Measurements from ENCODE around the gene LKAAEAR1. TPM values are rescaled to one million over a fixed set of nuclear protein-coding genes. Genes with fewer than 3 reads are reported as not detected.

Gene LKAAEAR1
- total RNA-seq, 1 donor, result 0.72 TPM

- no peak for TF ChIP-seq CTCF (IDR thresholded peaks at IDR 0.05; ENCODE audit: extremely low read depth, low read depth, low read length)
- no peak overlapping the region for H2AFZ ChIP-seq (ENCODE audit: low read length)
- H3K27me3 ChIP-seq (ENCODE audit: insufficient read depth, low read length), result peaks cover 40% of the 10 kb centered on the region
- H3K4me3 ChIP-seq (ENCODE audit: insufficient read depth, low read length), result no peak overlapping the region
- H3K4me1 ChIP-seq (ENCODE audit: insufficient read depth, low read length), result no peaks in the 10 kb centered on the region
- H3K36me3 ChIP-seq (ENCODE audit: insufficient read depth, low read length), result no peaks in the 10 kb centered on the region
- no peaks in the 10 kb centered on the region for H3K79me2 ChIP-seq (ENCODE audit: insufficient read depth, low read length)
- H4K20me1 ChIP-seq (ENCODE audit: insufficient read depth, low read length), result no peaks in the 10 kb centered on the region
- no peak for DNase-seq (ENCODE audit: insufficient read length, low spot score, missing footprints)
- no peaks in the 10 kb centered on the region for H3K9me3 ChIP-seq (ENCODE audit: low read depth, low read length)
- H3K4me2 ChIP-seq (ENCODE audit: insufficient read depth, low read length), result no peak overlapping the region
- H3K27ac ChIP-seq (ENCODE audit: low read depth, low read length), result no peak overlapping the region
Measured at GRCh38 chr20:64086801-64087200, 2.6 kb upstream of the LKAAEAR1 start.

DNA sequence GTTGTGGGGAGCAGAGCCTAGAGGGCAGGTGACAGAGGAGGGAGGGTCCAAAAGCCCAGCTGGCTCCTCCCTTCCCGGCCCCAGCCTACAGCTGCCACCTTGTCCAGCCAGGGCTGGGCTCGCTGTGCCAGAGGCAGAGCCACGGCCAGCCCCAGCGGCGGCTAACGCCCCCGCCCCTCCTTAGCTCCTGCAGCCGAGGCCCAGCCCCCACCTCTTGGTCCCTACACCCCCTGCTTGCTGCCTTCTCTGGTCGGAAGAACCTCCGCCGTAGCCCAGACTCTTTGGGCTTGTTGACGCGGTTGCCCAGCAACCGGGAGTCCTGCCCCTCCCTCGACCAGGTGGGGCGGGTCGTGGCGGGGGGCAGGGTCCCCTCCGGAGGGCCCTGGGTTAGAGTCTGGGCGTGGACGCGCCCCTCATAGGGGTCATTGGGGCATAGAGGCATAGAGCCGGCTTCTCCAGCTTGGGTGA is 521 bp upstream of the LKAAEAR1 start:
- Histone ChIP-seq H3K4me3 (ENCODE audit: insufficient read depth, low read length) (no peak overlapping the region), H3K9me3 (ENCODE audit: low read depth, low read length) (no peaks in the 10 kb centered on the region), H3K4me2 (ENCODE audit: insufficient read depth, low read length) (no peak overlapping the region), H3K79me2 (ENCODE audit: insufficient read depth, low read length) (no peaks in the 10 kb centered on the region), H3K27ac (ENCODE audit: low read depth, low read length) (no peak overlapping the region), H3K27me3 (ENCODE audit: insufficient read depth, low read length) (peaks cover 40% of the 10 kb centered on the region), H4K20me1 (ENCODE audit: insufficient read depth, low read length) (no peaks in the 10 kb centered on the region), H2AFZ (ENCODE audit: low read length) (no peak overlapping the region), H3K4me1 (ENCODE audit: insufficient read depth, low read length) (no peaks in the 10 kb centered on the region), H3K36me3 (ENCODE audit: insufficient read depth, low read length) (no peaks in the 10 kb centered on the region)
- DNase-seq (ENCODE audit: insufficient read length, low spot score, missing footprints), result no peak
- TF ChIP-seq CTCF (IDR thresholded peaks at IDR 0.05; ENCODE audit: extremely low read depth, low read depth, low read length), result no peak

GRCh38 chr20:64083378-64083803 is 807 bp downstream of the LKAAEAR1 start:
- H3K27ac ChIP-seq (ENCODE audit: low read depth, low read length), result no peak overlapping the region
- H3K27me3 ChIP-seq (ENCODE audit: insufficient read depth, low read length), result peaks cover 40% of the 10 kb centered on the region
- peak overlapping the region; percentile 61 for H3K4me2 ChIP-seq (ENCODE audit: insufficient read depth, low read length)
- no peaks in the 10 kb centered on the region for H3K9me3 ChIP-seq (ENCODE audit: low read depth, low read length)
- no peak overlapping the region for H2AFZ ChIP-seq (ENCODE audit: low read length)
- no peaks in the 10 kb centered on the region for H3K36me3 ChIP-seq (ENCODE audit: insufficient read depth, low read length)
- H3K4me3 ChIP-seq (ENCODE audit: insufficient read depth, low read length), result peak overlapping the region; percentile 52
- H4K20me1 ChIP-seq (ENCODE audit: insufficient read depth, low read length), result peaks cover 4% of the 10 kb centered on the region
- peaks cover 11% of the 10 kb centered on the region for H3K4me1 ChIP-seq (ENCODE audit: insufficient read depth, low read length)
- TF ChIP-seq CTCF (IDR thresholded peaks at IDR 0.05; ENCODE audit: extremely low read depth, low read depth, low read length), result peak; percentile 17
- peak; percentile 98 for DNase-seq (ENCODE audit: insufficient read length, low spot score, missing footprints)
- no peaks in the 10 kb centered on the region for H3K79me2 ChIP-seq (ENCODE audit: insufficient read depth, low read length)

GRCh38 chr20:64082820-64083377 is 1.3 kb downstream of the LKAAEAR1 start:
- Histone ChIP-seq H3K27ac (ENCODE audit: low read depth, low read length) (no peak overlapping the region), H3K79me2 (ENCODE audit: insufficient read depth, low read length) (no peaks in the 10 kb centered on the region), H3K9me3 (ENCODE audit: low read depth, low read length) (no peaks in the 10 kb centered on the region), H2AFZ (ENCODE audit: low read length) (no peak overlapping the region), H3K36me3 (ENCODE audit: insufficient read depth, low read length) (no peaks in the 10 kb centered on the region), H4K20me1 (ENCODE audit: insufficient read depth, low read length) (peaks cover 8% of the 10 kb centered on the region), H3K4me3 (ENCODE audit: insufficient read depth, low read length) (no peak overlapping the region), H3K4me1 (ENCODE audit: insufficient read depth, low read length) (peaks cover 15% of the 10 kb centered on the region), H3K4me2 (ENCODE audit: insufficient read depth, low read length) (peak overlapping the region; percentile 61), H3K27me3 (ENCODE audit: insufficient read depth, low read length) (peaks cover 40% of the 10 kb centered on the region)
- DNase-seq (ENCODE audit: insufficient read length, low spot score, missing footprints), result no peak
- TF ChIP-seq CTCF (IDR thresholded peaks at IDR 0.05; ENCODE audit: extremely low read depth, low read depth, low read length), result no peak

Data from osteoblast (primary cell).